Measurements from ENCODE around the gene ZNF202.
"Not testable (repeated sequence)": the region's sequence is repeated elsewhere in the genome, so short reads cannot be mapped to it uniquely, and the experiment has no call there.

The ZNF202 gene

GRCh38 chr11:123741159-123742030, at the start of gene ZNF202:
ZNF202 (minus strand) TSS chr11:123741660; CDS start chr11:123730888, 10,772 bp downstream.
- DNase-seq, result peak; percentile 91

GRCh38 chr11:123783536-123783935, 42.1 kb upstream of the ZNF202 start:
- DNase-seq, result no peak

GRCh38 chr11:123778511-123778910, 37.1 kb upstream of the ZNF202 start:
- no peak for DNase-seq

- DNase-seq, result no peak
These were observed 34.5 kb upstream of the ZNF202 start for GRCh38 chr11:123775715-123776549.

GRCh38 chr11:123775289-123775688, 33.8 kb upstream of the ZNF202 start:
- no peak for DNase-seq

- no peak for DNase-seq
These were observed 32.5 kb upstream of the ZNF202 start for GRCh38 chr11:123773959-123774358.

GRCh38 chr11:123773026-123773425, 31.6 kb upstream of the ZNF202 start:
- DNase-seq, result no peak

GRCh38 chr11:123771664-123772063, 30.2 kb upstream of the ZNF202 start:
- DNase-seq, result no peak

- DNase-seq, result no peak
These were observed 29.3 kb upstream of the ZNF202 start for GRCh38 chr11:123770712-123771111.

GRCh38 chr11:123765601-123766000, 24.1 kb upstream of the ZNF202 start:
- no peak for DNase-seq

GRCh38 chr11:123762422-123762821, 21.0 kb upstream of the ZNF202 start:
- no peak for DNase-seq

- DNase-seq, result no peak
These were observed 19.4 kb upstream of the ZNF202 start for GRCh38 chr11:123760894-123761293.

- DNase-seq, result no peak
These were observed 16.5 kb upstream of the ZNF202 start for GRCh38 chr11:123757976-123758375.

GRCh38 chr11:123755813-123756212, 14.4 kb upstream of the ZNF202 start:
- no peak for DNase-seq

- no peak for DNase-seq
These were observed 13.9 kb upstream of the ZNF202 start for GRCh38 chr11:123755344-123755743.

- no peak for DNase-seq
These were observed 12.7 kb upstream of the ZNF202 start, which contains the start of gene OR6X1 for GRCh38 chr11:123754101-123754568. OR6X1 (minus strand) TSS chr11:123754518; CDS start chr11:123754518, 0 bp downstream.

- no peak for DNase-seq
These were observed 11.7 kb upstream of the ZNF202 start for GRCh38 chr11:123753110-123753509.

- no peak for DNase-seq
These were observed 10.3 kb upstream of the ZNF202 start for GRCh38 chr11:123751781-123752180.

- not testable (repeated sequence) for DNase-seq
These were observed 6.9 kb upstream of the ZNF202 start for GRCh38 chr11:123748349-123748748.

GRCh38 chr11:123745764-123746451, 4.4 kb upstream of the ZNF202 start:
- DNase-seq, result no peak

GRCh38 chr11:123742724-123743120, 1.3 kb upstream of the ZNF202 start:
- DNase-seq, result no peak

- DNase-seq, result peak; percentile 36
These were observed 717 bp upstream of the ZNF202 start for GRCh38 chr11:123742031-123742723.

All from NCI-H146 (cell line).